Activated T-cell treated with anti-CD3 and anti-CD28 coated beads for 1 hour (primary cell): ENCODE data around the gene USP47.

Experiments used
- DNase-seq: peaks from one replicate; pipeline ENCODE4 v3.0.0-alpha.2; 2020; ENCODE audit warnings: low read depth

The USP47 gene, protein sequence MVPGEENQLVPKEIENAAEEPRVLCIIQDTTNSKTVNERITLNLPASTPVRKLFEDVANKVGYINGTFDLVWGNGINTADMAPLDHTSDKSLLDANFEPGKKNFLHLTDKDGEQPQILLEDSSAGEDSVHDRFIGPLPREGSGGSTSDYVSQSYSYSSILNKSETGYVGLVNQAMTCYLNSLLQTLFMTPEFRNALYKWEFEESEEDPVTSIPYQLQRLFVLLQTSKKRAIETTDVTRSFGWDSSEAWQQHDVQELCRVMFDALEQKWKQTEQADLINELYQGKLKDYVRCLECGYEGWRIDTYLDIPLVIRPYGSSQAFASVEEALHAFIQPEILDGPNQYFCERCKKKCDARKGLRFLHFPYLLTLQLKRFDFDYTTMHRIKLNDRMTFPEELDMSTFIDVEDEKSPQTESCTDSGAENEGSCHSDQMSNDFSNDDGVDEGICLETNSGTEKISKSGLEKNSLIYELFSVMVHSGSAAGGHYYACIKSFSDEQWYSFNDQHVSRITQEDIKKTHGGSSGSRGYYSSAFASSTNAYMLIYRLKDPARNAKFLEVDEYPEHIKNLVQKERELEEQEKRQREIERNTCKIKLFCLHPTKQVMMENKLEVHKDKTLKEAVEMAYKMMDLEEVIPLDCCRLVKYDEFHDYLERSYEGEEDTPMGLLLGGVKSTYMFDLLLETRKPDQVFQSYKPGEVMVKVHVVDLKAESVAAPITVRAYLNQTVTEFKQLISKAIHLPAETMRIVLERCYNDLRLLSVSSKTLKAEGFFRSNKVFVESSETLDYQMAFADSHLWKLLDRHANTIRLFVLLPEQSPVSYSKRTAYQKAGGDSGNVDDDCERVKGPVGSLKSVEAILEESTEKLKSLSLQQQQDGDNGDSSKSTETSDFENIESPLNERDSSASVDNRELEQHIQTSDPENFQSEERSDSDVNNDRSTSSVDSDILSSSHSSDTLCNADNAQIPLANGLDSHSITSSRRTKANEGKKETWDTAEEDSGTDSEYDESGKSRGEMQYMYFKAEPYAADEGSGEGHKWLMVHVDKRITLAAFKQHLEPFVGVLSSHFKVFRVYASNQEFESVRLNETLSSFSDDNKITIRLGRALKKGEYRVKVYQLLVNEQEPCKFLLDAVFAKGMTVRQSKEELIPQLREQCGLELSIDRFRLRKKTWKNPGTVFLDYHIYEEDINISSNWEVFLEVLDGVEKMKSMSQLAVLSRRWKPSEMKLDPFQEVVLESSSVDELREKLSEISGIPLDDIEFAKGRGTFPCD (N-terminal part only)

DNA sequence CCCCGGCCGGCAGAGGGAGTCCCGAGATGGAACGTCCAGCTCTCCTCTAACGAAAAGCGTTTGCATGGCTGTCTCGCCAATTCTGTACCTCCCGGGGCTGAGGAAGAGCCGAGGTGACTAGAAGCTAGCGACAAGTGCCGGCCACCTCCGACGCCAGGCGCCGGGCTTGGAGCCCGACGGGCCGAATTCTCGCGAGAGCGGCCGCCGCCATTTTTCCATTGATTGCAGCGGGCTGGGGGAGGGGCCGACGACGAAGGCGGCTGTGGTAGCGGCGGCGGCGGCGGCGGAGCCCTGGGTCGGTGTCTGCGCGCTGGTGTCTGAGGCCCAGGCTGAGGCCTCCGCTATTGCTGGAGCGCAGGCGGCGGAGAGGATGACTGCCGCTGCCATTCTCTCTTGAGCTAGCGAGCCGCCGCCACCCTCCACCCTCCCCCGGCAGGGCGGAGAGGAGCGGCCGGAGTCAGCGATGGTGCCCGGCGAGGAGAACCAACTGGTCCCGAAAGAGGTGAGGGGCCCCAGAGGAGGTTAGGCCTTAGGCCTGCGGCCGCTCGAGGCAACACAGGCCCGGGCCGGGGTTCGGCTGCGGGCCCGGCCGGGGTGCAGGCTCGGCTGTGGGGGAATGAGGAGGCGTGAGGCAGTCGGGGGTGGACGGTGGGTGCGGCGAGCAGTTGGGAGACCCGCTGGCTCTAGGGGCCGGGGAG, at the start of gene USP47:
USP47 (plus strand) TSS at position 250 of the 698 bp plus-strand sequence; CDS start at position 464, 214 bp downstream.
- DNase-seq, result peak; percentile 94

DNA sequence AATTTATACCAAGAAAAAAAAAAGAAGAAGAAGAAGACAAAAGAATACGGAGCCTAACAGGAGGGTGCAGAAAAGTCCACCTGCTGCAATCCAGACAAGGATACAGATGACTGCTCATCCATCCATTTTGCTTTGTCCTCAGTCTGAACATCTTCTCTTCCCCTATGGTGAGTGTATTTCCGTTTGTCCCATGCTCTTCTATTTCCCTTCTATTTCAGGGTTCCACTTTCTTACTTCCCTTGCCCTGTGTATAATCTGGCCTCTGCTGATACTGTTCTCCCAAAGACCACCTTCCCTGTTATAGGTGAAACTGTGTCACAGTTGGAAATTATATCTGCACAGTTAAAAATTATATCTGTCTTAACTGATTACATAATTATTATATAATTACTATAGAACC, 48.7 kb upstream of the USP47 start:
- DNase-seq, result no peak

DNA sequence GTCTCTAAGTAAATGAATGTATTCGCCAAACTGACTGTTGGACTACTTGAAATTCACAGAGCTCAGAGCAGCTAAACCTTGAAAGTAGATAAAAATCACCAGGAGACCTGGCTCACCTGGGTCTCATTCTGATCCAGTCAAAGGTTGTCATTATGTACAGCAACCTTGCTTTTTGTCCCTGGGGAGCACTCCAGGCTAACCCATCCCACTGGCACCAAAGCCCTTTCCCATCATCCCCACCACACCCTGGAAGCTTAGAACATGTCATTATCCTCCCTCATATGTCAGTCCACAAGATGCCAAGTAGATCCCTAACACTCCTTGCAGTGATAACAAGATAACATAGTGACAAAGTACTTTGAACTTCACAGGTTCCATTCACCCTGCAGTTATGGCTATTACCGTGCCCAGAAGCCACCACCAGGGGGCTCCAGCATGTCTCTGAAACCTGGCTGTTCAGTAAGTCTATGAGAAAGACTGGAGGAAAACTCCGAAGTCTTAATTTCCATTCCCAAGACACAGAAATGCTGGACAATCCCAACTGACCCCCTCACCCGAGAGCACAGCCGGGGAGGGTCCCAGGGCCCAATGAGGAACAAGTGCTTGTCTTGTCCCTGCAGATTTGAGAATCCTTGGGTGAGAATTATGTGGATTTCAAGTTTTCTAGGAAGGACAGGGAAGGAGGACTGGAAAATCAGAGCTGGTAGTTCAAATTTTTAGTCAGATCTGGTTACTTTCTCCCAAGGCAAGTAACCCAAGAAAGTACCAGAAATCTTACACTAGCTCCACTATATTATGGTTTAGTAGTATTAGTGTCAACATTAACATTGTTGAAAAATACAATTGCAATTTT, 43.0 kb upstream of the USP47 start:
- DNase-seq, result peak; percentile 68

DNA sequence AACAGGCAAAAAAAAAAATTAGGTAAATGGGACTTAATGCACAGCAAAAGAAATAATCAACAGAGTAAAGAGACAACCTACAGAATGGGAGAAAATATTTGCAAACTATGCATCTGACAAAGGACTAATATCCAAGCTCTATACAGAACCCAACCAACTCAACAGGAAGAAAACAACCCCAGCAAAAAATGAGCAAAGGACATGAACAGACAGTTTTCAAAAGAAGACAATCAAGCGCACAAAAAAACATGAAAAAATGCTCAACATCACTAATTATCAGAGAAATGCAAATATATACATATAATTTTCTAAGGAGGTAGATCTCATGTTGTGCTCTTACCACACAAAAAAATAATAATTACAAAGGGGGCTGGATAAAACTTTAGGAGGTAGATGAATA, 36.5 kb upstream of the USP47 start:
- no peak for DNase-seq

DNA sequence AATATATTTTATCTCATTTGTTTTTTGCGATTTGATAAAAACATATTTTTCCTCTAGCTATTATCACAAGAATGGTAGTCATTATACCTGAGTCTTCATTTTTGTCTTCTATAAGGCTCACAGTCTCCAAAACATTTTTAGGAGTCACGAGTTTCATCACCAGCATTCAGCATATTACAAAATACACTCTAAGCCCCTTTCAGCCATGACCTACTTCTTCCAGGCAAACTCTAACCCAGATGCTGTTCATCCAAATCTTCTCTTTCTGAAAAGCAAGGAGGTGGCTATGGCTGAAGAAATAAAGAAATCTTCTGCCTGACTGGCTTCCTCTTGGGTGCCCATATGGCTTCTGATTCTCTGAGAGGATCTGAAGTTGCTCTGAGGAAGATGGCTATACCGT, 35.7 kb upstream of the USP47 start:
- no peak for DNase-seq

DNA sequence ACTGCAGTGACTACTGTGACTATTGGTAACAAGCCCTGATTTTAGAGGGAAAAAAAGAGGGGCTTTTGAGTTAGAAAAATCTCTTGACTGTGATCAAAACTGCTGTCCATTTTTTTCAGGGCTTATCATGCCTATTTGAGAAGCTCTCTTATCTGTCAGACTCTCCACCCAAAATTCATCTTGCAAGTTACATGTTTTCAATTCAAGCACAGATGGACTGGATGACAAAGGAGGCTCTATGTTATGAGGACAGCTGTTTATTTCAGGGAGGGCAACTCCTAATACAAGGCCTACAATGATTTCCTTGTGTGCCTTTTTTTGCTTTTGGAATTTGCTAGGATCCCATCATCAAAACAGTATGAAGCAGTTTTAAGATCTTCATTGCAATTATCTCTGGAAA, 35.2 kb upstream of the USP47 start:
- no peak for DNase-seq

DNA sequence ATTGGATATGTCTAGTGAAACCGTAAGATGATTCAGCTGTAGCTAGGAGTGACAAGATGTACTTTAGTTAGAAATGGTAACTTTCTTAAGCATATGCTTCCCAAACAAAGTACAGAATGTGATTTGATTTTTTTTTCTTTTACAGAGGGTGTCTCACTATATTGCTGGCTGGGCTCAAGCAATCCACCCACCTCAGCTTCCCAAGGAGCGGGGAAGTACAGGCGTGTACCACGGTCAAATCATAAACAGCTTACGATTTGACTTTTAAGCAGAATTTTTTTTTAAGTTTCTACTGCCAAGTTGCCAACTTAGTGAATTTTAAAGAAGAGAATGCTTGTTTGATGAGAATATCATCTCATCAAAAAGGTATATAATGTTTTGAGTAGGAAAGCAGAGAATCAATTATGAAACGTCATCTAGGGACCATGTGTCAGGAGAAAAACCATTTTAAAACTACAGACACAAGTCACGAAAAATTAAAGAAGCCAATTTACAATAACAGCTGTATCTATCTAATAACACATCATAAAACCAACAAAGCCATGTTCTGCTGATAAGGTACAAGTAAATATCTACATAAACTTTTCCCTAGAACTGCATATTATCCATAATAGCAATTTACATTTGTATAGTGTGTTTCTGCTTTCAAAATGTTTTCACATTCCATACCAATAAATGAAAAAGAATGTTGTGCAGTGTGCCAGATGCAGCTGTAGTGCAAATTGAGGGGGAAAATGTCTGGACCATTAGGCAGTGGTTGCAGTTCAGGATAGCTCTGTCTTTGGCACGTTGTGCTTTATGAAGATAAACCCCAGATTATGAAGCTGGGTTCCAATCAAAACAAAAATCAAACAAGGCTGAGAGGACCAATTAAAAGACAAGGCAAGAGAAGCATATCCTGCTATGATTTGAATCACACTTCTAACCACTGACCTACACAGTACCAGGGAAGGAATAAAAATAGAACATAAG, 33.7 kb upstream of the USP47 start:
- DNase-seq, result no peak

DNA sequence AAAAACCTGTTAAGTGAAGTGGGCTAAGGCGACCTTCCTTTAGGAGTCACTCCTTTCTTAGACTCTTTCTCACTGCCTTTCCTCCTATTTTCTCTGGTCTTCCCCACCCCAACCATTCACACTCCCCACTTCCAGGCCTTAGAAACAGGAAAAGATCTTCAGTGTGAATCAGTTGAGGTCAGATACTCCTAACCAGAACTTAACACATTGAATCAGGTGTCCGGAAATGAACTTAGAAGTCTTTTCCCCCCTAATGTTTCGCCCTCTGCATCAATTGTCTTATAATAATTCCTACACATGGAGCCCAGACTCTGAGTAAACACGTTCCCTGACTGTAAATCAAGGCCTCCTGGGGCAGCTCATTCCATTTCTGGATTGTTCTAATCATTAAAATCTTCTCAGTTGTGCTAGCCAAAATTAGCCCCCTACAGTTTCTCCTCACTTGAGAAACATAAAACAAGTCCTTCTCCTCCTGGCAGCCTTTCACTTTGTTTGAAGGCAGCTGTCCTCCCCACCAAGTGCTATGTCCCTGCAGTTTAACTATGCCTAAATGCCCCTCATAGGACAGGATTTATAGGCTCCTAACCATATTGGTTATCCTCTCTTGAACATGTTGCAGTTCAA, 32.7 kb upstream of the USP47 start:
- DNase-seq, result no peak

DNA sequence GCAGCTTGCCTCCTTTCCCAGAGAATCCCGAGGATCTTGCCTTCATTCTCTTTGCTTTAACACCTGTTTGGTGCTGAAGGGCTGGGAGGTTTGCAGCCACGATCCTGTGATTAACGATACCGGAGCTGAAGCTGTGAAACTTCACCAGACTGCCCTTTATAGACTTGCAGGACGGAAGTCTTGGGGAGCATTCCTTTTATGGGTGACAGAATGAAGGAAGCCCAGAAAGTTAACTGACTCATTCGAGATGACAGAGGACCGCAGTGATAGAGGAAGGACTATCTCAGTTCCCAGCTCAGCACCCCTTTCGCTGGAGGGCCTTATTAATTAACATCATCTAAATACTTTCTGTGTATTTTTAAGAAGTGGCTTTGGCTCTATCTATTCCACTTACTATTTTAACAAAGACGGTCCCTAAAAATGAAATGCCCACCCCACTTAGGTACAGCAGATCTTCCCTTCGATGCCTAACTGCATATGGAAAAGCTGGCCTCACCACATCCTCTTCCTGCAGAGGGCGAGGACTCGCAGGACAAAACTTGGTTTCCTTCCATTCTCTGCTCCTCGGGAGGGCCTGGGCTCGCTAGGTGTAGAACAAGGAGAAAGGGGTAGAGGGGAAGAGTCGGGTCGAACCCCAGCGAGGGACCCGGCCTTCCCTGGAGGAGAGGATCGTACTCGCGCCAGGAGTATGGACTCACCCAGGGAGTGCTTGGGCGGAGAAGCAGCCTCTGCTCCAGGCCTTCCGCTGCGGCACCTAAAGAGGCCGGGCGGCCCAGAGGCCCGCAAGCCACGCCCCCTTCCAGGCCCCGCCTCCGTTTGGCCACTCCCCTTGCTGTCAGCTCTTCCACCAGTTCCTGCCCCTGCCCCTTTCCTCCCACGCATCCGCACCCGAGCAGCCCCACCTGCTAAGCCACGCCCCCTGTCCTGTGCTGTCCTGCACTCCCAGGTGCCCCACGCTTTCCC, 30.7 kb upstream of the USP47 start:
- no peak for DNase-seq

DNA sequence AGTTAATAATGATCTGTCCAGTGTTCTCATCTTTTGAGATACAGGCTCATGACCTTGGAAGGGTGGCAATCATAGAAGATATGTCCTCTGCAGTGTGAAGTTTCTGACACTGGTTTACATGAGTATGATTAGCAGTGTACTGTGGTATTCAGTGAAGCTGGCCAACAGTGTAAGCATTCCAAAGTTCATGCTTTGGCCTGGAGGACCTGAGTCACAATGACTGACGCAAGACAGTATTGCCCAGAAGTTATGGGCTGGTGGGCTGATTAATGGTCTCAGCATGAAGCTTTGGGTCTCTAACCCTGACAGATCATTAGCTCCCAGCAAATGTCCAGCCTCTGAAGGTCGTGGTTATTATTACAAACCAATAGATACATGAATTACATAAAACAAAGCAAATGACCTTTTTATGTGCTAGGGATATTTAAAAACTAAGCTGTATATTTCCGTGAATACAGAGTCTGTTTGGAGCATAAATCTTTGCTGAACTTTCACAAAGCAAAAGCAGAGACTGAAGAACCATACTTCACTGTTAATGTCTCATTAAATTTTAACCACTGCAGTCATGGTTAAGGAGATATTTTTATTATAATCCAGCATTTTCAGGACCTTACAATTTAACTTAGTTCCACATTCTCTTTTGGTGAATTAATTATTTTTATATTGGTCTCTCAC, 28.3 kb upstream of the USP47 start:
- DNase-seq, result no peak

DNA sequence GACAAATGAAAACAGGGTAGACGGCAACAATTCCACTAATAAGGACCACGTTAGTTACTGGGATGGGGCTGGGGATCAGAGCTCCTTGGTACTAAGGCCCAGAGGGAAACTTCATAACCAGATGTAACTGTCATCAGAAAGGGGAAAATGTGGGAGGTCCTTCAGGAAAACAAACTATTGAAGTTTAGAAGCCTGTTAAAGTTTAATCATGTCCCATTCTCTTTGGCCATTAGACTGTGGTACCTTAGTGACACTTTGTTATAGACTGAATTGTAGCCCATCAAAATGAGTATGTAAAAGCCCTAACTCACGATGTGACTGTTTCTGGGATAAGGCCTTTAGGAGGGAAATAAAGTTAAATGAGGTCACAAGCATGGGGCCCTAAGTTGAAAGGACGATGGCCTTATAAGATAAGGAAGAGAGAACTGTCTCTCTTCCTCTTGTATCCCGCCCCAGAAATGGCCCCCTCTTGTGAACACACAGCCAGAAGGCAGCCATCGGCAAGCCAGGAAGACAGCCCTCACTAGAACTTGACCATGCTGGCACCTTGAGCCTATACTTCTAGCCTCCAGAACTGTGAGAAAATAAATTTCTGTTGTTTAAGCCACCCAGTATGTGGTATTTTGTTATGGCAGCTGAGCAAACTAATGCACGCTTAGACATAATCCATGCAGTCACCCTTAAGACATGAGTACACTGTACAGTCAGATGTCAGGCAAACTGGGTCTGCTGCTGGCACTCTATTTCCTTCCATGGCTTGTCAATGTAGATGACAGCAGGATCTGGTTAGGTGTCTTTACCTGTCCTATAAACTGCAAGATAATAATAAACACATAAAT, 26.9 kb upstream of the USP47 start:
- no peak for DNase-seq

DNA sequence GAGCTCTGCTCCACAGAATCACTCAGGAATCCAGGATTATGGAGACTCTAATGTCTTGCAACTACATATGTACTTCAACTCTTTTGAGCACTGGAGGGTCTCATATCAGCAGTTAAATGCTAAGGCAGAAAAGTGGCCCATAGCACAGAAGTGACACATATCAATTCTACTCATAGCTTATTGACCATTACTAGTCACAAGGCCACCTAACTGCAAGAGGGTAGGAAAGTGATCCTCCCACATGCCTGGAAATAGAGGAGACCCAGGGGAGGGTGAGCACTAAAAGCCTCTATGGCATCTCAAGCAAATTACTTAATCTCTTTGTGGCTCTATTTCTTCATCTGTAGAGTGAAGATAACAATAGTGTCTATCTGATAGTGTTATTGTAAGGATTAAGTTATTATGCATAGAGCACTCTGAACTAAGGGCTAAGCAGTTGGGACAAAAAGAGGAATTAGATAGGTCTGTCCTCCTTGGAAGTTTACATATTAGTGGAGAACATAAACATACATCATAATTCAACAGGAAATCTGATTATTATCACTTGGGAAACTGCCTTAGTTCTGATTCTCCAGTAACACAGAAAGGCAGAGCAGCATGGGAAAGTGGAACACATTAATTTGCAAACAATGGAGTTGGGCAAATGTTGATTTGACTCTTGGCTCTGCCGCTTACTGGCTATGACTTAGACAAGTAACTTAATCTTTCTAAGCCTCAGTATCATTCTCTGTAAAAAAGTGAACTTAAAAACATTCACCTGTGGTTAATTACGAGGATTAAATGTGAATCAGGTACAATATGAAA, 25.1 kb upstream of the USP47 start:
- no peak for DNase-seq

DNA sequence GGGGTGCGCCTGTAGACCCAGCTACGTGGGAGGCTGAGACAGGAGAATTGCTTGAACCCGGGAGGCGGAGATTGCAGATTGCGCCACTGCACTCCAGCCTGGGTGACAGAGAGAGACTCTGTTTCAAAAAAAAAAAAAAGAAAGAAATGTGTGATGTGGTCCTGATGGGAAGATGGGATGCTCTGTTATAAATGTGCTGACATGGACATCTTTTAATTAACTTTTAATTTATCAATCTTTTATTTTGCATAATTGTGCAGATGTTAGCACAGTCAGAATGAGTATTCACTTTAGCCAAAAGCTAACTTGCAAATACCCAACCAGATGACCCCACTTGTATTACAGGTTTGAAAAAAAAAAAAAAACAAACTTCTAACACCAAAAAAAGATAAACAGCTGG, 23.8 kb upstream of the USP47 start:
- DNase-seq, result no peak

DNA sequence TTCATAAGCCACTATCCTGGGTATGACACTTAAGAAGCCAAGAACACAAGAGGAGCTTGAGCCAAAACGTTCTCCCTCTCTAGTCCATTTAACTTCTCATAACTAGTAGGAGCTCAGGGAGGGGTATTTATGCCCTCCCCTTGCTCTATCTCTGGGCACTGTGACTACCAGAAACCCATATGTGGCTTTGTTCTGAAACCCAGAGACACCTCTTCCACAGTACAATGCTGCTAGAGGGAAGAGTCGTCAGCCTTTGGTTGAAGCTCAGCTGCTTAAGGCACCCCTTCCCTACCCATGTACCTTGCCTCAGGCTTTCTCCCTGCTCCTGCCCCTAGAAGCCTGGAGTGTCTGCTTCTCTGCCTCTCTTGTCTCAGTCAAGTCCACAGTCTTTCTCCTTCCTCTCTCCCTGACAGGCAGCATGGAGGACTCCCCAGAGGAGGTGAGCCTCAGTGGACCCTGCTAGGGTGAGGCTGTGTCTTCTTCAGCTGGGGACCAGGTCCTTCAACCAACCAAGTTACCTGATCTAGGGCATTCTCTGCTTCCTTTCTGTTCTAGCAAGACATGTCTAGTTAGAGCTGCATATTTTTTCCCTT, 23.1 kb upstream of the USP47 start:
- DNase-seq, result no peak

DNA sequence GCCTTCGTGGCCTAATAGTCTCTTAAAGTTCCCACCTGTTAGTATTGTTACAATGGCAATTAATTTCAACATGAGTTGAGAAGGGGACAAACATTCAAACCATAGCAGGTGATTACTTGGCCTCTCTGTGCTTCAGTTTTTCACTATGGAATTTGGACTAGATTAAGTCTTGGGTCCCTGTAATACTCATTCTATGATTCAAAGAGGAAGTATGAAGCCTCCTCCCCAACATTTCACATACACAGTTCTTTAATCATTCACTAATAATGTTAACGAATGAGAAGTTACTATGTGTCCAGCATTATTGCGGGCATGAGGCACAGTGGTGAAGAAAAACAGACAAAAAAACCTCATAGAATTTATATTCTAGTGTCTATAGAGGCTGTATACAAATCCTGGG, 19.9 kb upstream of the USP47 start:
- no peak for DNase-seq
